CD14-positive monocyte (primary cell): Measurements from ENCODE around the gene GPRC5C. TPM values are rescaled to one million over a fixed set of nuclear protein-coding genes. Genes with fewer than 3 reads are reported as not detected.

Source experiments
- DNase-seq, 3 donors: peaks; one replicate each; pipeline ENCODE4 v3.0.0-alpha.2; 2011 to 2022
- H2AFZ ChIP-seq: 2 replicates; pipeline ENCODE4 v1.6.0; 2012; ENCODE audit warnings: mild to moderate bottlenecking, low read depth, low read length, inconsistent platforms; ENCODE audit not compliant: insufficient read depth, poor library complexity, severe bottlenecking
- H3K27ac ChIP-seq, 2 donors: 1 replicate in 1 of 2; 2 replicates in 1 of 2; pipeline ENCODE4 v1.5.1; 2012 to 2013; ENCODE audit warnings: low read length in 2 of 2, control low read depth in 1 of 2, inconsistent platforms in 1 of 2, low read depth in 1 of 2, mild to moderate bottlenecking in 1 of 2
- H3K27me3 ChIP-seq, 2 donors: one replicate each; pipeline versions ENCODE4 v1.6.0 to v1.6.1; 2011 to 2013; ENCODE audit warnings: low read length in 2 of 2; ENCODE audit not compliant: control insufficient read depth in 2 of 2, insufficient read depth in 2 of 2
- H3K36me3 ChIP-seq, 2 donors: replicated peaks in 1 of 2; 1 replicate in 1 of 2; 2 replicates in 1 of 2; pipeline versions ENCODE4 v1.5.1 to v1.6.1; 2012 to 2013; ENCODE audit warnings: low read length in 2 of 2, control low read depth in 1 of 2, inconsistent platforms in 1 of 2, mild to moderate bottlenecking in 1 of 2; ENCODE audit not compliant: insufficient read depth in 2 of 2, control insufficient read depth in 1 of 2
- H3K4me1 ChIP-seq, 2 donors: 1 replicate in 1 of 2; 2 replicates in 1 of 2; pipeline versions ENCODE4 v1.5.1 to v1.6.1; 2012 to 2013; ENCODE audit warnings: low read length in 2 of 2, control low read depth in 1 of 2, inconsistent platforms in 1 of 2, mild to moderate bottlenecking in 1 of 2, moderate library complexity in 1 of 2; ENCODE audit not compliant: insufficient read depth in 2 of 2, control insufficient read depth in 1 of 2
- H3K4me2 ChIP-seq: replicated peaks from 2 replicates; pipeline ENCODE3; 2012; ENCODE audit warnings: low read length, moderate library complexity, mild to moderate bottlenecking; ENCODE audit not compliant: poor library complexity, severe bottlenecking; ENCODE audit errors: extremely low read depth
- H3K4me3 ChIP-seq, 3 experiments: fragments of 200-600 bp in 1 of 3; sonication (generic) in 1 of 3; replicated peaks in 1 of 3; 1 replicate in 2 of 3; 2 replicates in 1 of 3; pipeline ENCODE4 v1.5.1; 2011 to 2013; ENCODE audit warnings: low read length in 3 of 3, mild to moderate bottlenecking in 3 of 3, control low read depth in 2 of 3, low read depth in 2 of 3, inconsistent platforms in 1 of 3, moderate library complexity in 1 of 3
- H3K79me2 ChIP-seq: 2 replicates; pipeline ENCODE4 v1.6.0; 2012; ENCODE audit warnings: mild to moderate bottlenecking, control low read depth, inconsistent platforms, low read length, moderate library complexity; ENCODE audit not compliant: insufficient read depth
- H3K9ac ChIP-seq: 2 replicates; pipeline ENCODE4 v1.6.0; 2017; ENCODE audit warnings: low read length, mild to moderate bottlenecking; ENCODE audit not compliant: insufficient read depth, poor library complexity, severe bottlenecking
- H3K9me3 ChIP-seq, 2 donors: replicated peaks in 1 of 2; 1 replicate in 1 of 2; 2 replicates in 1 of 2; pipeline versions ENCODE4 v1.5.1 to v1.6.1; 2012 to 2013; ENCODE audit warnings: low read length in 2 of 2, control low read depth in 1 of 2; ENCODE audit not compliant: control insufficient read depth in 1 of 2, insufficient read depth in 1 of 2
- H4K20me1 ChIP-seq: 2 replicates; pipeline ENCODE4 v1.6.0; 2012; ENCODE audit warnings: mild to moderate bottlenecking, low read length, control low read depth, moderate library complexity; ENCODE audit not compliant: insufficient read depth
- H3K27ac Mint-ChIP-seq, 7 donors: one replicate each; pipeline ENCODE4 v1.8.0; 2020; ENCODE audit warnings: mild to moderate bottlenecking in 7 of 7, mixed read lengths in 7 of 7, moderate library complexity in 6 of 7, inconsistent platforms in 2 of 7
- H3K27me3 Mint-ChIP-seq, 3 donors: one replicate each; pipeline ENCODE4 v1.8.0; 2021 to 2022; ENCODE audit warnings: low read depth in 3 of 3, mild to moderate bottlenecking in 3 of 3, mixed read lengths in 3 of 3, moderate library complexity in 3 of 3, inconsistent platforms in 1 of 3
- H3K36me3 Mint-ChIP-seq, 2 donors: one replicate each; pipeline ENCODE4 v1.8.0; 2020; ENCODE audit warnings: mixed read lengths in 2 of 2, inconsistent platforms in 1 of 2, mild to moderate bottlenecking in 1 of 2
- H3K4me1 Mint-ChIP-seq: one replicate; pipeline ENCODE4 v1.8.0; 2020; ENCODE audit warnings: mild to moderate bottlenecking, mixed read lengths
- H3K4me3 Mint-ChIP-seq, 2 donors: one replicate each; pipeline ENCODE4 v1.8.0; 2020; ENCODE audit warnings: mild to moderate bottlenecking in 2 of 2, mixed read lengths in 2 of 2, moderate library complexity in 1 of 2
- H3K9me3 Mint-ChIP-seq, 7 donors: one replicate each; pipeline ENCODE4 v1.8.0; 2020 to 2022; ENCODE audit warnings: mixed read lengths in 7 of 7, mild to moderate bottlenecking in 6 of 7, moderate library complexity in 6 of 7, inconsistent platforms in 2 of 7
- WGBS: methylation state at CpG from one replicate; pipeline ENCODE4 v1.1.5; 2013; ENCODE audit warnings: missing lambda C conversion rate; ENCODE audit not compliant: insufficient coverage; 5-methylcytosine and 5-hydroxymethylcytosine counted together
- intact Hi-C, 2 donors: fragments of 100-400 bp; cut with micrococcal nuclease; formaldehyde crosslinking; loops; one replicate each; pipeline versions ENCODE4 v1.15.0 to v1.15.1; 2023
- polyA plus RNA-seq, 3 donors: library from polyadenylated mRNA; depleted of rRNA in 1 of 3; unstranded in 2 of 3; stranded (reverse) in 1 of 3; fragments of 300-500 nt in 2 of 3; fragments of >200 nt in 1 of 3; fragmentation: Illumina TruSeq in 2 of 3; gene quantifications; 1 replicate in 2 of 3; 2 replicates in 1 of 3; pipeline ENCODE4 v1.2.3, GENCODE V29; 2012 to 2021
- TF ChIP-seq, protein P1 (sequence below): fragments of 200-600 bp; IDR thresholded peaks from one replicate; pipeline ENCODE4 v1.8.0; 2022; ENCODE audit warnings: antibody characterized with exemption, mild to moderate bottlenecking

GPRC5C gene
- polyA plus RNA-seq, 3 donors: 0.47 to 3.3 (median 1.9) TPM

GRCh38 chr17:74417178-74418045, 14.5 kb upstream of the GPRC5C start:
- Histone ChIP-seq H3K4me3 (no peak overlapping the region), H3K4me2 (no peak overlapping the region), H3K27ac (no peak overlapping the region), H3K79me2 (no peaks in the 10 kb centered on the region), H3K9ac (no peak overlapping the region), H3K36me3 (no peaks in the 10 kb centered on the region), H3K27me3 (no peaks in the 10 kb centered on the region), H4K20me1 (no peaks in the 10 kb centered on the region), H3K9me3 (no peaks in the 10 kb centered on the region), H2AFZ (no peak overlapping the region), H3K4me1 (no peaks in the 10 kb centered on the region)
- Mint-ChIP-seq H3K4me1 (peaks cover 5% of the 10 kb centered on the region), H3K4me3 (no peak overlapping the region), H3K9me3 (peaks cover 0 to 3% (median 0%) of the 10 kb centered on the region in 7 donors), H3K36me3 (no peaks in the 10 kb centered on the region), H3K27me3 (peaks cover 2 to 19% (median 17%) of the 10 kb centered on the region in 3 donors), H3K27ac (peak overlapping the region in 1 of 7 donors; percentile 46)
- intact Hi-C loops: no loop called here
- peak; percentile 35 to 73 (median 56) for DNase-seq
- 79% methylated on average over 9 of the region's 12 CpGs for WGBS
- TF ChIP-seq, protein P1, sequence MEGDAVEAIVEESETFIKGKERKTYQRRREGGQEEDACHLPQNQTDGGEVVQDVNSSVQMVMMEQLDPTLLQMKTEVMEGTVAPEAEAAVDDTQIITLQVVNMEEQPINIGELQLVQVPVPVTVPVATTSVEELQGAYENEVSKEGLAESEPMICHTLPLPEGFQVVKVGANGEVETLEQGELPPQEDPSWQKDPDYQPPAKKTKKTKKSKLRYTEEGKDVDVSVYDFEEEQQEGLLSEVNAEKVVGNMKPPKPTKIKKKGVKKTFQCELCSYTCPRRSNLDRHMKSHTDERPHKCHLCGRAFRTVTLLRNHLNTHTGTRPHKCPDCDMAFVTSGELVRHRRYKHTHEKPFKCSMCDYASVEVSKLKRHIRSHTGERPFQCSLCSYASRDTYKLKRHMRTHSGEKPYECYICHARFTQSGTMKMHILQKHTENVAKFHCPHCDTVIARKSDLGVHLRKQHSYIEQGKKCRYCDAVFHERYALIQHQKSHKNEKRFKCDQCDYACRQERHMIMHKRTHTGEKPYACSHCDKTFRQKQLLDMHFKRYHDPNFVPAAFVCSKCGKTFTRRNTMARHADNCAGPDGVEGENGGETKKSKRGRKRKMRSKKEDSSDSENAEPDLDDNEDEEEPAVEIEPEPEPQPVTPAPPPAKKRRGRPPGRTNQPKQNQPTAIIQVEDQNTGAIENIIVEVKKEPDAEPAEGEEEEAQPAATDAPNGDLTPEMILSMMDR: no peak

DNA sequence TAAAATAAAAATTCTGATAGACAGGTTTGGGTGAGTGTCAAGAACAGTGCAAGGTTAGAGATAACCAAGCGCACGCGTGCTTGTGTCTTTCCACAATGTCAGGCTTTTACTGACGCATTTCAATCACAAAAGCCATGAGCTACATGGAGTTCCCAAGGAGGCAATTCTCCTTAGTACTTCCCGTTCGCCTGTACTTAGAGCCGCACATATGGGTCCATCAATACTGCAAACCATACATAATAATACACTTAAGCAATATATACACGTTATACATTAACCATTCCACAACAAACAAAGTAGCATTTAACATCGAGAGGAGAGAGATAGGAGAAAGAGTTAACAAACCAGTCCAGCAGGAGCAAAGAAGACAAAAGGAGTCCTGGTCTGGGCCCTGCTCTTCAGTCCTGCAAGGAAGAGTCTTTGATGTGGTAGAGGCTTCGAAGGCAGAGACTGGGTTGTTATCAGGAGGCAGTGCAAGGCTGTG, 11.9 kb upstream of the GPRC5C start:
- TF ChIP-seq, protein P1: no peak
- intact Hi-C loops: loop anchor here in 1 of 2 donors (5.0 kb wide), 1 partner anchor 33 kb away; no protein-coding TSS in a partner anchor
- Histone ChIP-seq H3K27ac (no peak overlapping the region), H3K9ac (no peak overlapping the region), H3K79me2 (no peaks in the 10 kb centered on the region), H2AFZ (no peak overlapping the region), H3K36me3 (no peaks in the 10 kb centered on the region), H3K9me3 (no peaks in the 10 kb centered on the region), H4K20me1 (no peaks in the 10 kb centered on the region), H3K4me2 (no peak overlapping the region), H3K4me3 (no peak overlapping the region), H3K4me1 (no peaks in the 10 kb centered on the region), H3K27me3 (peaks cover 0 to 2% of the 10 kb centered on the region in 2 donors)
- no peak for DNase-seq
- H3K4me3 Mint-ChIP-seq: no peak overlapping the region
- H3K27ac Mint-ChIP-seq: no peak overlapping the region
- no peaks in the 10 kb centered on the region for H3K36me3 Mint-ChIP-seq
- 93% methylated on average over 5 of the region's 10 CpGs for WGBS
- peaks cover 0 to 4% (median 0%) of the 10 kb centered on the region in 7 donors for H3K9me3 Mint-ChIP-seq
- H3K4me1 Mint-ChIP-seq: peaks cover 5% of the 10 kb centered on the region
- H3K27me3 Mint-ChIP-seq: peaks cover 6 to 32% (median 30%) of the 10 kb centered on the region in 3 donors
